ENCODE measurements around the gene EEPD1. TPM values are rescaled to one million over a fixed set of nuclear protein-coding genes. Genes with fewer than 3 reads are reported as not detected.

Gene EEPD1
- total RNA-seq, 1 donor from 2014 or later, result 12.5 TPM

DNA sequence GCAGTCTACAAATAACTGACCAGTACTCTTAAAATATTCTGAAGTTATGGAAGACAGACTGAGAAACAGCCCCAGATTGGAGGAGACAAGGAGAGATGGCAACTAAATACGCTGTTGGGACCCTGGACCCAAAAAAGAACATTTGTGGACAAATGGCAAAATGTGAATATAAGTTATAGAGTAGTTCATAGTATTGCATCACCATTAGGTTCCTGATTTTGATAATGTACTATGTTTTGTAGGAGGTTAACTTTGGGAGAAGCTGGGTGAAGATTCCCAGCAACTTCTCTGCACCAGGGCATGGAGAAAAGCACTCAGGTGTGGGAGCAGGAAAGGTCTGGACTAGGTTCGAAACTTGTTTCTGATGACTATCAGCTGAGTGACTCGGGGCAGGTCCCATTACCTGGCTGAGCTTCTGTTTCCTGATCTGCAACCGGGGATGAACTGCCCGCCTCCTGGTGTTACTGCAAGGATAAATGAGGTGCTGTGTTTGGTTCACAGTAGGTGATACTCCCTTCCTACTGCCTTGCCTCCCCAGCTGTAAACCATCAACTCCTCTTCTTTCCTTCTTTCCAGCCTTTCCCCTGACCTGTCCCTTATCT lies 48.2 kb downstream of the EEPD1 start:
- H3K4me3 ChIP-seq (ENCODE audit: low read length in 3 of 3), result no peak overlapping the region
- H3K36me3 ChIP-seq (ENCODE audit: control insufficient read depth in 3 of 3, insufficient read depth in 3 of 3, low read length in 3 of 3), result no peaks in the 10 kb centered on the region
- no peaks in the 10 kb centered on the region for H3K9me3 ChIP-seq (ENCODE audit: control insufficient read depth in 3 of 3, low read length in 3 of 3)
- H3K9ac ChIP-seq (ENCODE audit: low read depth in 1 of 3, low read length in 3 of 3), result no peak overlapping the region
- H3K27me3 ChIP-seq (ENCODE audit: control insufficient read depth in 3 of 3, insufficient read depth in 3 of 3, low read length in 3 of 3), result no peaks in the 10 kb centered on the region
- no peak overlapping the region for H3K27ac ChIP-seq (ENCODE audit: low read depth, low read length)
- H3K4me1 ChIP-seq (ENCODE audit: control insufficient read depth in 3 of 3, insufficient read depth in 3 of 3, low read length in 3 of 3), result peaks cover 49 to 62% (median 57%) of the 10 kb centered on the region in 3 donors

DNA sequence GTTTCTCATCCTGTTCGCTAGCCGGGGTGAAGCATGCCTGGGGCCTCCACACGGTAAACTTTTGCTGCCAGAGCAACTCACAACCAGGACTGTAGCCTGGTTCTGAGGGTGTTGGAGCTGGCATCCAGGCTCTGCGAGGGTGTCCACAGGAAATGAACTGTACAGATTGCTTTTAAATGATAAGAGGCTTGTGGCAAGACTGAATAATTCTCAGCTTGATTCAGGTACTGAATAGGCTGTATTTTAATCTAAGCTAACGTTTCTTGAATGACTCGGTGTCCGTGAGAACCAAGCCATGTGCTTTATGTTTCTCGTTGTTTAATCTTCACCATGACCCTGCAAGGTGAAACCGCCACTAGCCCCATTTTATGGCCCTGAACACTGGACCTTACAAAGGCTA lies 49.3 kb downstream of the EEPD1 start:
- H3K9ac ChIP-seq (ENCODE audit: low read depth in 1 of 3, low read length in 3 of 3), result peak overlapping the region in 2 of 3 donors; percentile 33 to 54
- no peaks in the 10 kb centered on the region for H3K9me3 ChIP-seq (ENCODE audit: control insufficient read depth in 3 of 3, low read length in 3 of 3)
- H3K36me3 ChIP-seq (ENCODE audit: control insufficient read depth in 3 of 3, insufficient read depth in 3 of 3, low read length in 3 of 3), result peaks cover 0 to 1% (median 0%) of the 10 kb centered on the region in 3 donors
- peak overlapping the region; percentile 2 for H3K27ac ChIP-seq (ENCODE audit: low read depth, low read length)
- peaks cover 58 to 74% (median 69%) of the 10 kb centered on the region in 3 donors for H3K4me1 ChIP-seq (ENCODE audit: control insufficient read depth in 3 of 3, insufficient read depth in 3 of 3, low read length in 3 of 3)
- H3K27me3 ChIP-seq (ENCODE audit: control insufficient read depth in 3 of 3, insufficient read depth in 3 of 3, low read length in 3 of 3), result no peaks in the 10 kb centered on the region
- no peak overlapping the region for H3K4me3 ChIP-seq (ENCODE audit: low read length in 3 of 3)

DNA sequence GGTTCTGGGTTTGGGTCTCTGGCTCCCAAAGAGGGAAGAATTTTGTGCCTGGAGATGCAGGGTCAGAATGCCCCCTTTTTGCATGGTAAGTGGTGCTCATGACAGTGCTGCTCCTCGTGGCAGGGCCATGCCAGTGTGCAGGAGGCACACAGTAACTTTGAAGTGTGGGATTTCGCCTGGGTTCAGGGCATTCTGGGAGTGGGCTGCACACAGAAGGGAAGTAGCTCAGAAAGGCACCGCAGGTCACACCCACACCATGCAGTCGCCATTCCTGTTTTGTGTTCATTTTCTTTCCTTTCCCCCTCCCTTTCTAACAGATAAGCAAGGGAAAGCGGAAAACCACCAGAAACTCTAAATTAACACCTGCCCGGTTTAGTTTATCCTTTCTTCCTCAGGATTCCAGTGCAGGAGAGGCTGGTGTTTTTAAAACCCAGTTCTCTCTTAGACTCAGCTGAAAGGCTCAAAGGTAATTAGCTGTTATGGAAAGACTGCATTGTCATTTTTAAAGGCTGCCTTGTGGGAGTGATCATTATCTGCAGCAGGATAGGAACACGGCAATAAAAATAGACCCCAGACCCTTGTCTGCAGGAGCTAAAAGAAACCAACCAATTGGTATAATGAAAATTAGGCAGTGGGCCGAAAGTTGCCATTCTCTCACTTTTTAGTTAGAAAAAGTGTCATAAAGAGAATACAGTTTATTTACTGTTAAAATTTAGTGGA lies 50.2 kb downstream of the EEPD1 start:
- peaks cover 66 to 82% (median 76%) of the 10 kb centered on the region in 3 donors for H3K4me1 ChIP-seq (ENCODE audit: control insufficient read depth in 3 of 3, insufficient read depth in 3 of 3, low read length in 3 of 3)

DNA sequence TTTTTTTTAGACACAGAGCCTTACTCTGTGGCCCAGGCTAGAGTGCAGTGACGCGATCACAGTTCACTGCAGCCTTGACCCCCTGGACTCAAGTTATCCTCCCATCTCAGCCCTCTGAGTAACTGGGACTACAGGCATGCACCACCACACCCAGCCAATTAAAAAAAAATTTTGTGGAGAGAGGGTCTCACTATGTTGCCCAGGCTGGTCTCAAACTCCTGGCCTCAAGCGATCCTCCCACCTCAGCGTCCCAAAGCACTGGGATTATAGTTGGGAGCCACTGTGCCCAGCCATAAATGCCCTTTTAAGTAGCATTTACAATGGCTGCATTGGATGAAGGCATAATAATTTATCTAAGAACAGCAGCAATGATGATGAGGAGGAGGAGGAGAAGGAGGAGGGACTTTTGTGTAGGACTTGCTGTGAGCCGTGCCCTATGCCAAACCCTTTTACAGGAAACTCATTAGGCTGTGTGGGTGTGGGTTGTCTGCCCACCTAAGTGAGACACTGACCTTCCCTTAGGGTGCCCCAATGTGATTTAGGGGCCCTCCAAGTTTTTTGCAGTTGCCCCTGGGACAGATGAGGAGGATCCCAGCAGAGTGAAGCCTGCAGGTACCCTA lies 51.1 kb downstream of the EEPD1 start:
- Histone ChIP-seq H3K27ac (ENCODE audit: low read depth, low read length) (no peak overlapping the region), H3K9ac (ENCODE audit: low read depth in 1 of 3, low read length in 3 of 3) (no peak overlapping the region), H3K4me3 (ENCODE audit: low read length in 3 of 3) (no peak overlapping the region), H3K9me3 (ENCODE audit: control insufficient read depth in 3 of 3, low read length in 3 of 3) (no peaks in the 10 kb centered on the region), H3K36me3 (ENCODE audit: control insufficient read depth in 3 of 3, insufficient read depth in 3 of 3, low read length in 3 of 3) (peaks cover 0 to 1% (median 0%) of the 10 kb centered on the region in 3 donors), H3K27me3 (ENCODE audit: control insufficient read depth in 3 of 3, insufficient read depth in 3 of 3, low read length in 3 of 3) (no peaks in the 10 kb centered on the region), H3K4me1 (ENCODE audit: control insufficient read depth in 3 of 3, insufficient read depth in 3 of 3, low read length in 3 of 3) (peaks cover 76 to 85% (median 77%) of the 10 kb centered on the region in 3 donors)

More for the DNA sequence above, 50.2 kb downstream of the EEPD1 start:
- Histone ChIP-seq H3K27me3 (ENCODE audit: control insufficient read depth in 3 of 3, insufficient read depth in 3 of 3, low read length in 3 of 3) (no peaks in the 10 kb centered on the region), H3K9ac (ENCODE audit: low read depth in 1 of 3, low read length in 3 of 3) (peak overlapping the region in 1 of 3 donors; percentile 33), H3K27ac (ENCODE audit: low read depth, low read length) (peak overlapping the region; percentile 2), H3K9me3 (ENCODE audit: control insufficient read depth in 3 of 3, low read length in 3 of 3) (no peaks in the 10 kb centered on the region), H3K36me3 (ENCODE audit: control insufficient read depth in 3 of 3, insufficient read depth in 3 of 3, low read length in 3 of 3) (peaks cover 0 to 1% (median 0%) of the 10 kb centered on the region in 3 donors), H3K4me3 (ENCODE audit: low read length in 3 of 3) (no peak overlapping the region)

DNA sequence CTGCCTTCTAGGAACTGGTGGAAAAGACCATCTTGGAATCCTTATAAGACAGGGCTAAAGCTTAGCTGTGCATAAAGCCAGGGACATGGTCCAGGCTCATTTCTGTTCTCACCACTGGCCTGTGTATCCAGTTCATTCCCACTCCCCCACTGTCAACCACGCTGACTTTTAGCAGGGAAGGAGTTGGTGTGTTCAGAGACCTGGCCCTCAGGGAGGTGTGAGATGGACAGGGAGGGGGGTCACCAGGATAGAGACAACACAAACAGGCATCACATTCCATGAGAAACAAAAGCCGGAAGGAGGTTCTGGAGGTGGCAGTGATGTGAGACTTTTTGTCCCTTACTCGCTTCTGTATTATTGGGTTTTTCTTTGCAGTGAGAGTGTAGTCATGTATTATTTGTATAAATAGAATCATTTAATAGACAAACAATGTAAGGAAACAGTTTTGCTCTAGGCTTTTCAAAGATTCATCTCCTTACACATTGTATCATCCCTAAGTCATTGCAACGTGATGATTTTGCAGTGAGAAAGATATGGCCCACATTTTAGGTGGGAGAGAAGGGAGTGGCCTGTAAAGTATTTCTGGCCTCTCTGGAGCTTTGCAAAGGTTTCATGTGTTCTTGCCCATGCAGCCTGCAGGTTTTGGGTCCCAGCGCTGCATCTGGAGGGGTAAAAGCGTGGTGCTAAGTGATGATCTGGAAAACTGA lies 52.0 kb downstream of the EEPD1 start:
- no peaks in the 10 kb centered on the region for H3K27me3 ChIP-seq (ENCODE audit: control insufficient read depth in 3 of 3, insufficient read depth in 3 of 3, low read length in 3 of 3)
- H3K36me3 ChIP-seq (ENCODE audit: control insufficient read depth in 3 of 3, insufficient read depth in 3 of 3, low read length in 3 of 3), result peaks cover 0 to 1% (median 0%) of the 10 kb centered on the region in 3 donors
- H3K4me1 ChIP-seq (ENCODE audit: control insufficient read depth in 3 of 3, insufficient read depth in 3 of 3, low read length in 3 of 3), result peaks cover 80 to 88% (median 80%) of the 10 kb centered on the region in 3 donors
- peak overlapping the region in 1 of 3 donors; percentile 60 for H3K9ac ChIP-seq (ENCODE audit: low read depth in 1 of 3, low read length in 3 of 3)
- H3K27ac ChIP-seq (ENCODE audit: low read depth, low read length), result no peak overlapping the region
- no peak overlapping the region for H3K4me3 ChIP-seq (ENCODE audit: low read length in 3 of 3)
- no peaks in the 10 kb centered on the region for H3K9me3 ChIP-seq (ENCODE audit: control insufficient read depth in 3 of 3, low read length in 3 of 3)

DNA sequence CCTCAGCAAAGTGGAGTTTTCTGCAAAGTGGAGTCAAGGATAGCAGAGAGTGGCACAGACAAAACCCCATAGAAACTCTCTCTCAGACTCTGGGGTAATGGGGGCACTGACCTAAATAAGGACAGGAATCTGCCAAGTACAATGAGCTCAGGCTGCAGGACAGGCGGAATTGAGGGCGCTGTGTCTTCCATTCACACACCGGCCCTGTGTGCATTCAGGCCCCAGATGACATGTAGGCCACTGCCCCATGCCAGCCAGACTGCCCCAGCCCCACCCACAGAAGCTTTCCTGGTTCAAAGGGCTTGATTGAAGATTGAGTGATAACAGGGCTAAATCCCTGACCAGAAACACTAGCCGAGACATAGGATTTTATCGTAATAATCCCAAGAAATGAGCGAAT lies 52.7 kb downstream of the EEPD1 start:
- H3K9ac ChIP-seq (ENCODE audit: low read depth in 1 of 3, low read length in 3 of 3), result peak overlapping the region in 2 of 3 donors; percentile 54 to 60
- no peak overlapping the region for H3K4me3 ChIP-seq (ENCODE audit: low read length in 3 of 3)
- H3K9me3 ChIP-seq (ENCODE audit: control insufficient read depth in 3 of 3, low read length in 3 of 3), result no peaks in the 10 kb centered on the region
- peaks cover 0 to 1% (median 0%) of the 10 kb centered on the region in 3 donors for H3K36me3 ChIP-seq (ENCODE audit: control insufficient read depth in 3 of 3, insufficient read depth in 3 of 3, low read length in 3 of 3)
- no peaks in the 10 kb centered on the region for H3K27me3 ChIP-seq (ENCODE audit: control insufficient read depth in 3 of 3, insufficient read depth in 3 of 3, low read length in 3 of 3)
- H3K4me1 ChIP-seq (ENCODE audit: control insufficient read depth in 3 of 3, insufficient read depth in 3 of 3, low read length in 3 of 3), result peaks cover 87 to 94% (median 88%) of the 10 kb centered on the region in 3 donors
- peak overlapping the region; percentile 45 for H3K27ac ChIP-seq (ENCODE audit: low read depth, low read length)

DNA sequence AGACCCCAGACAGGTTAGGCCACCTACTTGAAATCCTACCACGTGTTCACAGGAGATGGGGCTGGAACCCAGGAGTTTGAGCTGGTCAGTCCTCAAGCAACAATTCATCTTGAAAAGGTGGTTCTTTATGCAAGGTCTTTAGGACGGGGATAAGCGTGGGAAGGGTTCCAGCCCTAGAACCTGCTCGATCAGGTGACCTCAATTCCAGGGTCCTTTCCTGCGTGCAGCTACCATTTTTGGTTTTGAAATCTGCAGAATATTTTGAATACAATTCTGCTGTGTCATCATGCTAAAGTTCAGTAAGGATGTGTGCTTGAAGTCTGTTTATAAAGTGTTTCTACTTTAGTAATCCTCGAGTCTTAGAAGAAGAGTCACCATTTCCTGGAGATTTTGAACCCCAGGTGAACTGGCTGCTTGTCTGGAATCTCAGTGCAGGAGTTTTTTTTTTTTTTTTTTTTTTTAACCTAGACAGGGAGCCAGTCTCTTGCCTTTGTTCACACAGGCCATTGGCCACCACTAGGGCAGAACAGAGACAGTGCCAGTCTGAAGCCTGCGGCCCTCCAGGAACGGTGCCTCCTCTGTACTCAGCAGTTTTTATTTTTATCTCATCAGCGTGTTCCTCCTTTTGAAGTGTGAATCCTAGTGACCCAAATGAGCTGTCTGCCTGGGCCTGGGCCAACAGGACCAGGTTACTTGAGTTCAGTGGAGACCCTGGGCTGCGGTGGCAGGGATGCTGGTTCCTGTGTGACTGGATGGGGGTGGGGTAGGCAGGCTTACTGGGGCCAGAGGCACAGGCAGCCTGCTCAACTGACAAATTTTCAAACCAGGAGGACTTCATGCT lies 54.6 kb downstream of the EEPD1 start:
- Histone ChIP-seq H3K27me3 (ENCODE audit: control insufficient read depth in 3 of 3, insufficient read depth in 3 of 3, low read length in 3 of 3) (no peaks in the 10 kb centered on the region), H3K9ac (ENCODE audit: low read depth in 1 of 3, low read length in 3 of 3) (peak overlapping the region in 2 of 3 donors; percentile 48 to 61), H3K27ac (ENCODE audit: low read depth, low read length) (peak overlapping the region; percentile 68), H3K4me1 (ENCODE audit: control insufficient read depth in 3 of 3, insufficient read depth in 3 of 3, low read length in 3 of 3) (peaks cover 79 to 82% (median 79%) of the 10 kb centered on the region in 3 donors), H3K9me3 (ENCODE audit: control insufficient read depth in 3 of 3, low read length in 3 of 3) (no peaks in the 10 kb centered on the region), H3K4me3 (ENCODE audit: low read length in 3 of 3) (no peak overlapping the region), H3K36me3 (ENCODE audit: control insufficient read depth in 3 of 3, insufficient read depth in 3 of 3, low read length in 3 of 3) (peaks cover 0 to 1% (median 0%) of the 10 kb centered on the region in 3 donors)

DNA sequence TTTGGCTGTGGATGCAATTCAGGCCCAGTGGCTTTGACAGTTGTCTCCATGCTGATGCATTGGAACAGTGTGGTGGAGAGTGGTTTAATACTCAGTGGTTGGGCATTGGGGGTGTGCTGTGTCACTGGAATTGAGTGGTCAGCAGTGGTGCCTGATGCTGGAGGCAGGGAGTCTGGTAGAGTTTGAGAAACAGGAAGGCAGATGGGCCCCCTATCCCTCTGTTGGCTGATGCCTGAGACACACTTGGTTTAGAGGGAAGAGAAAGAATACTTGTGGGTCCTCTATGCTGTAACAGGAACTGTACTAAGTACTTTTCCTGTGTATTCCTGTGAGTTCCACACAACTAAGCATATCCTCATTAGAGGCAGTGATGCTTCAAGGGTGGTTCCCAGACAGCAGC lies 55.4 kb downstream of the EEPD1 start:
- peak overlapping the region; percentile 68 for H3K27ac ChIP-seq (ENCODE audit: low read depth, low read length)
- H3K9ac ChIP-seq (ENCODE audit: low read depth in 1 of 3, low read length in 3 of 3), result peak overlapping the region in 2 of 3 donors; percentile 5 to 27
- H3K4me3 ChIP-seq (ENCODE audit: low read length in 3 of 3), result no peak overlapping the region
- H3K27me3 ChIP-seq (ENCODE audit: control insufficient read depth in 3 of 3, insufficient read depth in 3 of 3, low read length in 3 of 3), result no peaks in the 10 kb centered on the region
- no peaks in the 10 kb centered on the region for H3K9me3 ChIP-seq (ENCODE audit: control insufficient read depth in 3 of 3, low read length in 3 of 3)
- peaks cover 0 to 1% (median 0%) of the 10 kb centered on the region in 3 donors for H3K36me3 ChIP-seq (ENCODE audit: control insufficient read depth in 3 of 3, insufficient read depth in 3 of 3, low read length in 3 of 3)
- peaks cover 72 to 75% (median 75%) of the 10 kb centered on the region in 3 donors for H3K4me1 ChIP-seq (ENCODE audit: control insufficient read depth in 3 of 3, insufficient read depth in 3 of 3, low read length in 3 of 3)

Data from skeletal muscle tissue (tissue), 4 donors.